ENCODE results near the gene TRIM7. TPM values are rescaled to one million over a fixed set of nuclear protein-coding genes. Genes with fewer than 3 reads are reported as not detected.

The TRIM7 gene
- under 1 TPM in 1 of 3 donors, not detected in 2; 0.50 TPM for polyA plus RNA-seq

GRCh38 chr5:181204826-181205760, at the start of gene TRIM7:
Gene TRIM7, minus strand, starts transcription at chr5:181205196. Its CDS starts 86 bp downstream, at chr5:181205110.
- peak in 1 of 3 donors; percentile 30 for DNase-seq
- Mint-ChIP-seq H3K27me3 (ENCODE audit: low read depth in 3 of 3) (peaks cover 31 to 41% (median 35%) of the 10 kb centered on the region in 3 donors), H3K4me1 (peaks cover 32 to 35% of the 10 kb centered on the region in 2 donors), H3K36me3 (no peaks in the 10 kb centered on the region), H3K27ac (peak within 1 kb of the TSS in 4 of 6 donors; percentile 33 to 96 (median 90)), H3K9me3 (peaks cover 0 to 2% (median 0%) of the 10 kb centered on the region in 6 donors), H3K4me3 (peak within 1 kb of the TSS; percentile 87 to 97 (median 94))

GRCh38 chr5:181248277-181248676, 43.3 kb upstream of the TRIM7 start:
- Mint-ChIP-seq H3K4me1 (peaks cover 62 to 80% of the 10 kb centered on the region in 2 donors), H3K36me3 (peaks cover 0 to 3% (median 0%) of the 10 kb centered on the region in 3 donors), H3K9me3 (no peaks in the 10 kb centered on the region), H3K27ac (peak overlapping the region; percentile 85 to 96 (median 92)), H3K27me3 (ENCODE audit: low read depth in 3 of 3) (peaks cover 7 to 8% (median 7%) of the 10 kb centered on the region in 3 donors), H3K4me3 (peak overlapping the region; percentile 71 to 99 (median 89))
- no peak for DNase-seq

DNA sequence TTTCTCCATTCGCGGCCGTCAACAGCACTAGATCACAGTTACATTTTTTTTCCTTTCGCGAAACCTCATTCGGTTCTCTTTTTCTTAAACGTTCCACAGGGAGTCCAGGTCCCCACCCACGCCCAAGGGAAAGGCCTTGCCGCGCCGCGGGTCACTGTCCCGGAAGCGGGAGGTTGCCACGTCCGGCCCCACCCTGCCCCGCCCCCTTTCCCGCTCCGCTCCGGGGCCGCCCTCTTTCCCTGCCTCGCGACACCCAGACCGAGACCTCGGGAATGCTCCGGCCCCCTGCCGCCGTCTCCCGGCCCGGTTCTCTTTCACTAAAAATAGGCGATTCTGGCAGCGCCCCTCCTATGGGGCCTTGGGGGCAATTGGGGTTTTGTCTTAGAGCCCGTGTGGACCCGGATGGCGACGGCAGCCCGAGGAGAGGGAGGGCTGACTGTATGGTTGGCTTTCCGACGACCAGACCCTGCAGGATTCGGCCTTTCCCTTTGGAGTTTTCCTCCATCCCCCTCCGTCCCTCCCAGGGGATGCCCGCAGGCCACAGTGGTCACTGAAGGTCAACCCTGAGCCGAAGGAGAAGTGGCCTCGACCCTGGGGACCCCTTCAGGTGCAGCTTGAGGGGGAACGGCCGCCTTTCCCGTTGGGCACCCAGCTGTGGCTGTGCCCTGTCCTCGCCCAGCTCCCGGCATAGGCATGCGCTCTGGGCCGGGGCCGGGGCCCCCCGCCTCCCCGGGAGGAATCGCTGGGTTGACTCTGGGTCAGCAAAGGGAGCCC, 41.5 kb upstream of the TRIM7 start:
- peak overlapping the region; percentile 89 to 99 (median 93) for H3K4me3 Mint-ChIP-seq
- peaks cover 78 to 92% of the 10 kb centered on the region in 2 donors for H3K4me1 Mint-ChIP-seq
- peak; percentile 59 to 64 (median 62) for DNase-seq
- peaks cover 7 to 17% (median 12%) of the 10 kb centered on the region in 3 donors for H3K27me3 Mint-ChIP-seq (ENCODE audit: low read depth in 3 of 3)
- H3K9me3 Mint-ChIP-seq: no peaks in the 10 kb centered on the region
- H3K27ac Mint-ChIP-seq: peak overlapping the region; percentile 92 to 97 (median 96)
- peaks cover 6 to 16% (median 7%) of the 10 kb centered on the region in 3 donors for H3K36me3 Mint-ChIP-seq

DNA sequence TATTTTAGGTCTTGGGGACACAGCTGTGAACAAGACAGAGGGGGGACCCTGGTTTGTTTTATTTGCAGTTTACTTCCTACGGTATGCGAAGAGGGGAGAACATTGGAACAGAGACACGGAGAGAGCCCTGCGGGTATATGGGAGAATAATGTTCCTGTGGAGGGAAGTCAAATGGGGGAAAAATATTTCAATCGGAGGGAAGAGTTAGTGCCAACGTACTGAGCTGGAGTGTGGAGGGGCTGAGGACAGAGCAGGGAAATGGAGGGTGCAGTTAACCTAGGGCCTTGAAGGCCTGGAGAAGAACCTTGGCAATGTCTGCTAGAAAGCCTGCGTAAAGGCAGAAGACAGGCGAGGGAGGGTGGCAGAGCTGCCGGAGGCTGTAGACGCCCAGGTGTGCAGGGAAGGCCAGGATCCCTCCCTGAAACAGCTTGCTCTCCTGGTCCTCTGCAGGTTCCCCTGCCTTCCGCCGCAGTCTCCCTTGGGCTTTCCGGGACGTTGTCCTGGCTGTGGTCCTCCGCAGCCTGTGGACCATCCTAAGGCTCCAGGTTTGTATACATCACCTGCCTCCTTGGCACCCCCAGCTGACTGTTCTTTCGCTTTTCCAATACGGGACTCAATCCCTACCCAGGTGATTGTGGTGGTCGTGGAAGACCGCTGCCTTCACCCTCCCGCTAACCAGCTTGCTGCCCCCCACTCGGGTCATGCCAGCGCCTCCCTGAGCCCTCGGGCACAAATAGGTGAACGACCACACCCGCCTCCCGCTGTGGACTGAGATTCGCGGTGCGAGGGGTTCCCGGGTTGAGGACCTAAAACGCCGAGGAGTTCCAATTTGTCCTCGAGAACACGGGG, 40.7 kb upstream of the TRIM7 start:
- Mint-ChIP-seq H3K4me3 (peak overlapping the region; percentile 89 to 99 (median 93)), H3K4me1 (peaks cover 77 to 92% of the 10 kb centered on the region in 2 donors), H3K9me3 (no peaks in the 10 kb centered on the region), H3K27me3 (ENCODE audit: low read depth in 3 of 3) (peaks cover 7 to 17% (median 13%) of the 10 kb centered on the region in 3 donors), H3K36me3 (peaks cover 8 to 22% (median 9%) of the 10 kb centered on the region in 3 donors), H3K27ac (peak overlapping the region; percentile 92 to 97 (median 96))
- no peak for DNase-seq

GRCh38 chr5:181243564-181244343, 38.8 kb upstream of the TRIM7 start, which contains the start of gene RACK1:
Gene RACK1, minus strand, starts transcription at chr5:181243906. Its CDS starts 106 bp downstream, at chr5:181243800.
- no peaks in the 10 kb centered on the region for H3K9me3 Mint-ChIP-seq

GRCh38 chr5:181243018-181243563, 38.1 kb upstream of the TRIM7 start:
- Mint-ChIP-seq H3K4me3 (peak overlapping the region; percentile 94 to 100 (median 99)), H3K36me3 (peaks cover 19 to 37% (median 20%) of the 10 kb centered on the region in 3 donors), H3K9me3 (no peaks in the 10 kb centered on the region), H3K27me3 (ENCODE audit: low read depth in 3 of 3) (peaks cover 6 to 21% (median 18%) of the 10 kb centered on the region in 3 donors), H3K27ac (peak overlapping the region; percentile 92 to 99 (median 97)), H3K4me1 (peaks cover 61 to 83% of the 10 kb centered on the region in 2 donors)
- no peak for DNase-seq

More at GRCh38 chr5:181243564-181244343, 38.8 kb upstream of the TRIM7 start, which contains the start of gene RACK1:
- peak within 1 kb of the TSS; percentile 92 to 99 (median 97) for H3K27ac Mint-ChIP-seq
- H3K27me3 Mint-ChIP-seq (ENCODE audit: low read depth in 3 of 3): peaks cover 6 to 20% (median 18%) of the 10 kb centered on the region in 3 donors
- peak; percentile 88 for DNase-seq
- H3K4me3 Mint-ChIP-seq: peak within 1 kb of the TSS; percentile 94 to 100 (median 99)
- H3K36me3 Mint-ChIP-seq: peaks cover 14 to 32% (median 16%) of the 10 kb centered on the region in 3 donors
- peaks cover 67 to 85% of the 10 kb centered on the region in 2 donors for H3K4me1 Mint-ChIP-seq

GRCh38 chr5:181242031-181242451, 37.0 kb upstream of the TRIM7 start:
- Mint-ChIP-seq H3K36me3 (peaks cover 22 to 45% (median 31%) of the 10 kb centered on the region in 3 donors), H3K27ac (peak overlapping the region; percentile 92 to 99 (median 97)), H3K4me3 (peak overlapping the region; percentile 94 to 100 (median 99)), H3K9me3 (no peaks in the 10 kb centered on the region), H3K27me3 (ENCODE audit: low read depth in 3 of 3) (peaks cover 3 to 21% (median 16%) of the 10 kb centered on the region in 3 donors), H3K4me1 (peaks cover 54 to 79% of the 10 kb centered on the region in 2 donors)
- no peak for DNase-seq

DNA sequence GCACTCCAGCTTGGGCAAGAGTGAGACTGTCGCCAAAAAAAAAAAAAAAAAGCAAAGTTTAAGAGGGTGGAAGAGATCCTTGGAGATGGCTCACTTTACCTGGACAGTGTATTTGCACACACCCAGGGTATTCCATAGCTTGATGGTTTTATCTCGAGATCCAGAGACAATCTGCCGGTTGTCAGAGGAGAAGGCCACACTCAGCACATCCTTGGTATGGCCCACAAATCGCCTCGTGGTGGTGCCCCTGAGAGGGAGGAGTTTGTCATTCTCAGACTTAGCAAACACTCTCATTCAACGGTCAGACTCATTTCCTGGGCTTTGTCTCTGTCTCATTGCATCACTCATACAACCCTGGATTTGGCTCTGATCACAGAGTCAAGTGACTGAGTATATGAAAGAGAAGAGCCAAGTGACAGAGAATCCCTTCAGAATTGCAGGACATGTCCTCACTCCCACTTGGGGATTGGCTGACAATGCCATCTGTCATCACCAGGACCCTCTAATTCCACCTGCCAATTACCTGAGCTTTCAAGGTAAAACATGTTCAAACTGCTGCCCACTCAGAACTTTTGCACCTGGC, 36.5 kb upstream of the TRIM7 start:
- Mint-ChIP-seq H3K4me1 (peaks cover 51 to 75% of the 10 kb centered on the region in 2 donors), H3K4me3 (peak overlapping the region; percentile 94 to 100 (median 99)), H3K36me3 (peaks cover 25 to 50% (median 36%) of the 10 kb centered on the region in 3 donors), H3K27ac (peak overlapping the region; percentile 92 to 99 (median 97)), H3K27me3 (ENCODE audit: low read depth in 3 of 3) (peaks cover 3 to 21% (median 16%) of the 10 kb centered on the region in 3 donors), H3K9me3 (no peaks in the 10 kb centered on the region)
- DNase-seq: peak in 2 of 3 donors; percentile 15 to 47

GRCh38 chr5:181239062-181239663, 34.2 kb upstream of the TRIM7 start:
- H3K4me3 Mint-ChIP-seq: no peak overlapping the region

DNA sequence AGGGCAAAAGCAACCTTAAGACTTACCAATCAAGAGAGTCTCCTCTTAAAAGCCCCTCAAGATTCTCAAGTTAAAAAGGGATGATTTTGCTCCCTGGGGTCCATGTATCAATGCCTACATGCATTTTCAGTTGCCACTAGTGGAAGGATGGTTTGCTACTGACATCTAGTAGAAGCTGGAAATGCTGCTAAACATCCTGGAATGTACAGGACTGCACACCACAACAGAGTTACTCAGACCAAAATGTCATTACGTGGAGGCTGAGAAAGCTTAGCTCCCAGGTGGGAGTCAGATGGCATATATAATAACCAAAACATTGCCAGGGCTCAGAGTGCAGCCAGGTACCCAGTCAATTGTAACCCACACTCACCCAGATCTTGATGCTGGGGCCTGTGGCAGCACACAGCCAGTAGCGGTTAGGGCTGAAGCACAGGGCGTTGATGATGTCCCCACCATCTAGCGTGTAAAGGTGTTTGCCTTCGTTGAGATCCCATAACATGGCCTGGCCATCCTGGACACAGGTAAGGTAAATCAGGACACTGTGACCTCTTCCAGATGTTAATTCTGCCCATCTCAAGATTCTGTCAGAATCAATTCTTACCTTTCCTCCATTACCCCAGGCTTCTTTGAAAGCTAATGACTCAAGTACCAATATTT, 32.9 kb upstream of the TRIM7 start:
- Mint-ChIP-seq H3K4me3 (no peak overlapping the region), H3K27me3 (ENCODE audit: low read depth in 3 of 3) (peaks cover 0 to 9% (median 8%) of the 10 kb centered on the region in 3 donors), H3K4me1 (peaks cover 19 to 42% of the 10 kb centered on the region in 2 donors), H3K9me3 (no peaks in the 10 kb centered on the region), H3K36me3 (peaks cover 25 to 66% (median 46%) of the 10 kb centered on the region in 3 donors), H3K27ac (peak overlapping the region; percentile 50 to 83 (median 60))
- no peak for DNase-seq

More at GRCh38 chr5:181239062-181239663, 34.2 kb upstream of the TRIM7 start:
- peak overlapping the region in 5 of 6 donors; percentile 32 to 71 (median 40) for H3K27ac Mint-ChIP-seq
- H3K36me3 Mint-ChIP-seq: peaks cover 25 to 65% (median 43%) of the 10 kb centered on the region in 3 donors
- peaks cover 31 to 54% of the 10 kb centered on the region in 2 donors for H3K4me1 Mint-ChIP-seq
- no peak for DNase-seq
- no peaks in the 10 kb centered on the region for H3K9me3 Mint-ChIP-seq
- peaks cover 0 to 21% (median 16%) of the 10 kb centered on the region in 3 donors for H3K27me3 Mint-ChIP-seq (ENCODE audit: low read depth in 3 of 3)

Data from immature natural killer cell (primary cell).